ENCODE measurements around the gene CDKN2D. TPM values are rescaled to one million over a fixed set of nuclear protein-coding genes. Genes with fewer than 3 reads are reported as not detected.

Gene CDKN2D
- polyA plus RNA-seq, 1 experiment: 3.9 TPM

DNA sequence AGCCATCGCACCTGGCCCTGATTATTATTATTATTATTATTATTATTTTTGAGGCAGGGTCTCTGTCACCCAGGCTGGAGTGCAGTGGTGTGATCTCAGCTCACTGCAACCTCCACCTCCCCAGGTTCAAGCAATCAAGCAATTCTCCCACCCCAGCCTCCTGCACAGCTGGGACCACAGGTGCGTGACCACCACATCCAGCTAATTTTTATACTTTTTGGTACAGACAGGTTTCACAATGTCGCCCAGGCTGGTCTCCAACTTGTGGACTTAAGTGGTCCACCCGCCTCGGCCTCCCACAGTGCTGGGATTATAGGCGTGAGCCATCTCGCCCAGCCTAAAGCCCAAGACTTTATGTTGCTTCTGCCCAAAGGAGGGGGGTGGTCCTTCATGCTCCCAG is 24.4 kb upstream of the CDKN2D start:
- Histone ChIP-seq H3K27me3 (ENCODE audit: control insufficient read depth, insufficient read depth, low read length) (peaks cover 6% of the 10 kb centered on the region), H3K4me3 (ENCODE audit: low read depth, low read length) (no peak overlapping the region), H3K9me3 (ENCODE audit: control insufficient read depth, insufficient read depth, low read length) (no peaks in the 10 kb centered on the region), H3K27ac (ENCODE audit: low read depth, low read length) (no peak overlapping the region)
- ChIA-PET CTCF (interaction anchor here (1.6 kb wide), 1 partner anchor 106 kb away, joined by 3 read pairs; no protein-coding TSS in a partner anchor), POLR2A (no interaction called here)
- TF ChIP-seq, protein P1, sequence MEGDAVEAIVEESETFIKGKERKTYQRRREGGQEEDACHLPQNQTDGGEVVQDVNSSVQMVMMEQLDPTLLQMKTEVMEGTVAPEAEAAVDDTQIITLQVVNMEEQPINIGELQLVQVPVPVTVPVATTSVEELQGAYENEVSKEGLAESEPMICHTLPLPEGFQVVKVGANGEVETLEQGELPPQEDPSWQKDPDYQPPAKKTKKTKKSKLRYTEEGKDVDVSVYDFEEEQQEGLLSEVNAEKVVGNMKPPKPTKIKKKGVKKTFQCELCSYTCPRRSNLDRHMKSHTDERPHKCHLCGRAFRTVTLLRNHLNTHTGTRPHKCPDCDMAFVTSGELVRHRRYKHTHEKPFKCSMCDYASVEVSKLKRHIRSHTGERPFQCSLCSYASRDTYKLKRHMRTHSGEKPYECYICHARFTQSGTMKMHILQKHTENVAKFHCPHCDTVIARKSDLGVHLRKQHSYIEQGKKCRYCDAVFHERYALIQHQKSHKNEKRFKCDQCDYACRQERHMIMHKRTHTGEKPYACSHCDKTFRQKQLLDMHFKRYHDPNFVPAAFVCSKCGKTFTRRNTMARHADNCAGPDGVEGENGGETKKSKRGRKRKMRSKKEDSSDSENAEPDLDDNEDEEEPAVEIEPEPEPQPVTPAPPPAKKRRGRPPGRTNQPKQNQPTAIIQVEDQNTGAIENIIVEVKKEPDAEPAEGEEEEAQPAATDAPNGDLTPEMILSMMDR (IDR thresholded peaks at IDR 0.05; ENCODE audit: low read depth, low read length): no peak
- no peak for DNase-seq (ENCODE audit: low read depth, low spot score)

DNA sequence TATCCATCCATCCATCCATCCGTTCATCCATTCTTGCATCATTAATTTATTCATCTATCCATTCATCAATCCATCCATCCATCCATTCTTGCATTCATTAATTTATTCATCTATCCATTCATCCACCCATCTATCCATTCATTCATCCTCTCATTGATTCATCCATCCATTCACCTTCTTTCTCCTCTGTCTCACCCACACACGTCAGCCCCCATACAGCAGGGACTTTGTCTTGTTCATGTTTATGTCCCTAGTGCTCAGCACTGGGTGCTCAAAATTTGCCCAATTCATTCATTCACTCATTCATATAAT is 19.0 kb upstream of the CDKN2D start:
- POLR2A ChIA-PET: no interaction called here
- TF ChIP-seq, protein P1 (IDR thresholded peaks at IDR 0.05; ENCODE audit: low read depth, low read length): no peak
- peaks cover 28% of the 10 kb centered on the region for H3K27me3 ChIP-seq (ENCODE audit: control insufficient read depth, insufficient read depth, low read length)
- no peak overlapping the region for H3K4me3 ChIP-seq (ENCODE audit: low read depth, low read length)
- CTCF ChIA-PET: no interaction called here
- no peak for DNase-seq (ENCODE audit: low read depth, low spot score)
- peaks cover 4% of the 10 kb centered on the region; the same call in 1 of the 2 replicates for H3K9me3 ChIP-seq (ENCODE audit: control insufficient read depth, insufficient read depth, low read length)
- H3K27ac ChIP-seq (ENCODE audit: low read depth, low read length): no peak overlapping the region

DNA sequence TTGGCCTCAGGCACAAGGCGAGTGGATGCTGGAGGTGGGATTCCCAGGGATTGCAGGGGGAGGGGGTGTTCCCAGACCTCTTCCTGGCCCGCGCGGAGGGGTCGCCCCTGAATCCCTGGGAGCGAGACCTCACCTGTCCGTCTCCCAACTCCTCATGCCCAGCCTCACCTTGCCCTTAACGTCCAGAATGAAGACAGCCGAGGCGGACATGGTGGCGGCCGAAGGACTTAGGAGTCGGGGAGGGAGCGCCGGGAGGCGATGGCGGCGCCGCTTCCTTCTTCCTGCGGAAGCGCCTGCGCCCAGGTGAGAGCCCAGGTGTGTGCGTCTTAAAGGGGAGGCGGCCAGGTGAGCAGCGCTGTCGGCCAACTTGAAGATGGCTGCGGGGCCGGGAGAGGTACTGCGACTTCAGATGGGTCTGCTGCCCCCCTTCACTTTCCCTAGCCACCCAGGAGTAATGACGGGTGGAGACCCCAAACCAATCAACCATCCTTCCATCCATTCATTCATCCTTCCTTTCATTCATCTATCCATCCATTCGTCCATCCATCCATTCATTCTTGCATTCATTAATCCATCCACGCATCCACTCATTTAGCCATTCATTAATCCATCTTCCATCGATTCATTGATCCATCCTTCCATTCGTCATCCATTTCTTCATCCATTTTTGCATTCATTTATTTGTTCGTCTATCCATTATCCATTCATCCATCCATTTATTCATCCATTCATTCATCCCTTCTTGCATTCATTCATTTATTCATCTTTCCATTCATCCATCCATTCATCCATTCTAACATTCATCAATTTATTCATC is 18.5 kb upstream of the CDKN2D start, which contains the start of gene AP1M2:
Gene AP1M2 (minus strand): TSS at position 291 of the 817 bp plus-strand sequence. CDS start 81 bp downstream, at position 210.
- TF ChIP-seq, protein P1 (IDR thresholded peaks at IDR 0.05; ENCODE audit: low read depth, low read length): no peak
- POLR2A ChIA-PET: no interaction called here

DNA sequence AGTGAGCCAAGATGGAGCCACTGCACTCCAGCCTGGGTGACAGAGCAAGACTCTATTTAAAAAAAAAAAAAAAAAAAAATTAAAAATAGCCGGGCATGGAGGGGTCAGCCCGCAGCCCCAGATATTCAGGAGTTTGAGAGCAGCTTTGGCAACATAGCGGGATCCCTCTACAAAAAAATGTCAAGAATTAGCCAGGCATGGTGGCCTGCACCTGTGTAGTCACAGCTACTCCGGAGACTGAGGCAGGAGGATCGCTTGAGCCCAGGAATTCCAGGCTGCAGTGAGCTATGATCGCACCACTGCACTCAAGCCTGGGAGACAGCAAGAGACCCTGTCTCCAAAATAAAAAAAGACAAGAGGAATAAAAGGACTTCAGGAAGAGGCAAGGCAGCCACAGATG is 17.6 kb upstream of the CDKN2D start:
- POLR2A ChIA-PET: interaction anchor here (0.5 kb wide), 1 partner anchor 358 kb away, joined by 5 read pairs; no protein-coding TSS in a partner anchor
- CTCF ChIA-PET: interaction anchor here (0.7 to 2.1 kb wide), 2 partner anchors 9 to 57 kb away, joined by 3 to 13 read pairs; no protein-coding TSS in a partner anchor
- DNase-seq (ENCODE audit: low read depth, low spot score): no peak

More for the DNA sequence above, 18.5 kb upstream of the CDKN2D start, which contains the start of gene AP1M2:
- CTCF ChIA-PET: interaction anchor here (0.7 kb wide), 1 partner anchor 8 kb away, joined by 3 read pairs; no protein-coding TSS in a partner anchor
- Histone ChIP-seq H3K27ac (ENCODE audit: low read depth, low read length) (no peak within 1 kb of the TSS), H3K9me3 (ENCODE audit: control insufficient read depth, insufficient read depth, low read length) (peaks cover 4% of the 10 kb centered on the region; the same call in 1 of the 2 replicates), H3K4me3 (ENCODE audit: low read depth, low read length) (no peak within 1 kb of the TSS), H3K27me3 (ENCODE audit: control insufficient read depth, insufficient read depth, low read length) (peaks cover 28% of the 10 kb centered on the region)
- DNase-seq (ENCODE audit: low read depth, low spot score): no peak

More for the DNA sequence above, 17.6 kb upstream of the CDKN2D start:
- Histone ChIP-seq H3K4me3 (ENCODE audit: low read depth, low read length) (no peak overlapping the region), H3K9me3 (ENCODE audit: control insufficient read depth, insufficient read depth, low read length) (peaks cover 4% of the 10 kb centered on the region; the same call in 1 of the 2 replicates), H3K27me3 (ENCODE audit: control insufficient read depth, insufficient read depth, low read length) (peaks cover 28% of the 10 kb centered on the region), H3K27ac (ENCODE audit: low read depth, low read length) (no peak overlapping the region)
- TF ChIP-seq, protein P1 (IDR thresholded peaks at IDR 0.05; ENCODE audit: low read depth, low read length): no peak

All from AG04450 (cell line).